ENCODE results near the gene OR5K4.

GRCh38 chr3:98360681-98361080 is 7.0 kb downstream of the OR5K4 start:
- TF ChIP-seq REST (IDR thresholded peaks at IDR 0.05; ENCODE audit: borderline replicate concordance), result no peak
- TF ChIP-seq RAD21 (conservative IDR thresholded peaks at IDR 0.05), result no peak
- TF ChIP-seq, protein P1, sequence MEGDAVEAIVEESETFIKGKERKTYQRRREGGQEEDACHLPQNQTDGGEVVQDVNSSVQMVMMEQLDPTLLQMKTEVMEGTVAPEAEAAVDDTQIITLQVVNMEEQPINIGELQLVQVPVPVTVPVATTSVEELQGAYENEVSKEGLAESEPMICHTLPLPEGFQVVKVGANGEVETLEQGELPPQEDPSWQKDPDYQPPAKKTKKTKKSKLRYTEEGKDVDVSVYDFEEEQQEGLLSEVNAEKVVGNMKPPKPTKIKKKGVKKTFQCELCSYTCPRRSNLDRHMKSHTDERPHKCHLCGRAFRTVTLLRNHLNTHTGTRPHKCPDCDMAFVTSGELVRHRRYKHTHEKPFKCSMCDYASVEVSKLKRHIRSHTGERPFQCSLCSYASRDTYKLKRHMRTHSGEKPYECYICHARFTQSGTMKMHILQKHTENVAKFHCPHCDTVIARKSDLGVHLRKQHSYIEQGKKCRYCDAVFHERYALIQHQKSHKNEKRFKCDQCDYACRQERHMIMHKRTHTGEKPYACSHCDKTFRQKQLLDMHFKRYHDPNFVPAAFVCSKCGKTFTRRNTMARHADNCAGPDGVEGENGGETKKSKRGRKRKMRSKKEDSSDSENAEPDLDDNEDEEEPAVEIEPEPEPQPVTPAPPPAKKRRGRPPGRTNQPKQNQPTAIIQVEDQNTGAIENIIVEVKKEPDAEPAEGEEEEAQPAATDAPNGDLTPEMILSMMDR (IDR thresholded peaks at IDR 0.05; ENCODE audit: poor library complexity, severe bottlenecking), result no peak
- no peak for TF ChIP-seq TAF1 (IDR thresholded peaks at IDR 0.05; ENCODE audit: low read depth)
- no peak for TF ChIP-seq EZH2 (IDR thresholded peaks at IDR 0.05; ENCODE audit: borderline replicate concordance, insufficient read depth, low read length, poor library complexity, severe bottlenecking)
